NB4 (cell line): ENCODE measurements around the gene CROCC.

Source experiments
- DNase-seq: peaks from one replicate; pipeline ENCODE4 v3.0.0; 2010; ENCODE audit warnings: low read depth
- H3K4me3 ChIP-seq: one replicate; pipeline ENCODE4 v1.5.1; 2011; ENCODE audit warnings: mild to moderate bottlenecking, low read depth, low read length, moderate library complexity
- CTCF ChIP-seq: IDR thresholded peaks from one replicate; pipeline ENCODE4 v1.5.1; 2012; ENCODE audit warnings: low read depth, low read length
- MAX ChIP-seq: IDR thresholded peaks from 2 replicates; pipeline ENCODE4 v1.6.1; 2011; ENCODE audit warnings: low read depth, low read length
- MYC ChIP-seq: IDR thresholded peaks from 2 replicates; pipeline ENCODE4 v1.6.1; 2011; ENCODE audit warnings: low read depth, low read length
- POLR2A ChIP-seq: IDR thresholded peaks from 2 replicates; pipeline ENCODE4 v1.6.1; 2011; ENCODE audit warnings: mild to moderate bottlenecking; ENCODE audit not compliant: insufficient read length; ENCODE audit errors: extremely low read depth

CROCC gene

GRCh38 chr1:17002524-17002902 is 80.8 kb downstream of the CROCC start:
- TF ChIP-seq POLR2A (no peak), MAX (no peak)
- no peak overlapping the region for H3K4me3 ChIP-seq
- DNase-seq = no peak

- no peak for DNase-seq
- no peak for TF ChIP-seq MAX
- no peak overlapping the region for H3K4me3 ChIP-seq
These were observed 83.0 kb downstream of the CROCC start for GRCh38 chr1:17004466-17005364.

GRCh38 chr1:17005365-17005740 is 83.6 kb downstream of the CROCC start:
- no peak for TF ChIP-seq POLR2A
- H3K4me3 ChIP-seq = no peak overlapping the region
- no peak for DNase-seq

- no peak for TF ChIP-seq CTCF
- TF ChIP-seq POLR2A = no peak
- TF ChIP-seq MAX = no peak
- no peak for TF ChIP-seq MYC
- H3K4me3 ChIP-seq = no peak overlapping the region
- DNase-seq = no peak
These were observed 85.4 kb downstream of the CROCC start for GRCh38 chr1:17007121-17007520.

GRCh38 chr1:17008208-17008855 is 86.6 kb downstream of the CROCC start:
- DNase-seq = no peak
- H3K4me3 ChIP-seq = no peak overlapping the region
- TF ChIP-seq POLR2A = no peak
- no peak for TF ChIP-seq MAX
- no peak for TF ChIP-seq MYC
- TF ChIP-seq CTCF = no peak

- TF ChIP-seq POLR2A (no peak), MAX (no peak), MYC (no peak), CTCF (no peak)
- peak; percentile 78 for DNase-seq
- no peak overlapping the region for H3K4me3 ChIP-seq
These were observed 88.0 kb downstream of the CROCC start for GRCh38 chr1:17009706-17010105.

- peak; percentile 14 for DNase-seq
- TF ChIP-seq POLR2A (no peak), MYC (no peak), CTCF (no peak), MAX (no peak)
- peak overlapping the region; percentile 53 for H3K4me3 ChIP-seq
These were observed 89.3 kb downstream of the CROCC start for GRCh38 chr1:17011092-17011438.
